ENCODE data around the gene STAT4. TPM values are rescaled to one million over a fixed set of nuclear protein-coding genes. Genes with fewer than 3 reads are reported as not detected.

The STAT4 gene
- 0.60 and 0.63 TPM in 2 replicates for total RNA-seq

GRCh38 chr2:191150600-191151330 lies at the start of gene STAT4:
Gene STAT4 (minus strand): TSS chr2:191150994. CDS start chr2:191148203, 2,791 bp downstream.

GRCh38 chr2:191013932-191014652 lies 136.7 kb downstream of the STAT4 start, which contains the start of gene STAT1:
Gene STAT1 (minus strand): TSS chr2:191014171. CDS start chr2:191010003, 4,168 bp downstream.

Other genes with a start within 250 kb of the STAT4 start
- 59.0 and 77.5 TPM in 2 replicates for gene STAT1, start 136.8 kb downstream of the STAT4 start, total RNA-seq
- 37.9 and 84.0 TPM in 2 replicates for gene MYO1B, start 94.4 kb upstream of the STAT4 start, total RNA-seq

Measured in bronchial smooth muscle cell (primary cell).